HG02678 (cell line): ENCODE data around the gene DMXL2.
"Not testable (repeated sequence)": the region's sequence is repeated elsewhere in the genome, so short reads cannot be mapped to it uniquely, and the experiment has no call there.

Experiments
- ATAC-seq: cut with Tn5 transposase; IDR thresholded peaks from one replicate; pipeline ENCODE4 v1.9.1; 2021; ENCODE audit warnings: mild to moderate bottlenecking, moderate library complexity; ENCODE audit not compliant: unreplicated experiment

The DMXL2 gene

DNA sequence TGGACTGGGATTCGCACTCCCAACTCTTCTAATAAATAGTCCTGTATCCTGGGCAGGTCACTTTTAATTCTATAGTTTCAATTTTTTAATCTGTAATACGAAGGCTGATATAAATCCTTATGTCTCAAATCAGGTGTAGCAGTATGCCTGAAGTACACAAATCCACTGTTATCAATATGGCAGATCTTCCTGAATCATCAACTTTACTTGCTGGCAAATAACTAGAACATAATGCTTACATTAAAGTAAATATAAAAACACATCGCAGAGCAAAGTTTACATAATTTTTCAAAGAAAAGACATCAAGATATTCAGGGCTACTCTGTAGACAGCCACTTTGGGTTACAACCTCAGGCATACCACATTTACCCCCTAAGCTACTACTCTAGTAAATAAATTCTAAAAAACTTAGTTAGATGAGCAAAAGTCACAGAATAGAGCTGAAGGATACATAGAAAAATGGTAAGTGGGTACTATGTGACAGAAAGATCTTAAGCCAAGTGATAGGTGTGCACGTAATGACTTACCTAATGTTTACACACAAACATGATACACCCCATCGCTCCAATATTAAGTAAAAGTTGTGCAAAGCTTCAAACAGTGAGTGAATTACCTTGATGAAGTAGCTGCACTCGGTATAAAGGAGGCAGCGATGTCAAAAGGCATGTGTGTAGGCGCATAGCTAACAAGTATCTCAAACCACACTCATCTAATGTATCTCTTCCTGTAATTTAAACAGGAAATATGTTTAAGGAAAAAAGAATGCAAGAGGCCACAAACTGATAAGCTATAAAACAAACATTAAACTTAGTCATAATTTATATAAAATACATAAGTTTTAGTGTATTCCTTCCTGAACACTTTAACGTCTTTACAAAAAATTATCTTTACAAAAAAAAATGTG, 127.9 kb downstream of the DMXL2 start:
- no peak for ATAC-seq

DNA sequence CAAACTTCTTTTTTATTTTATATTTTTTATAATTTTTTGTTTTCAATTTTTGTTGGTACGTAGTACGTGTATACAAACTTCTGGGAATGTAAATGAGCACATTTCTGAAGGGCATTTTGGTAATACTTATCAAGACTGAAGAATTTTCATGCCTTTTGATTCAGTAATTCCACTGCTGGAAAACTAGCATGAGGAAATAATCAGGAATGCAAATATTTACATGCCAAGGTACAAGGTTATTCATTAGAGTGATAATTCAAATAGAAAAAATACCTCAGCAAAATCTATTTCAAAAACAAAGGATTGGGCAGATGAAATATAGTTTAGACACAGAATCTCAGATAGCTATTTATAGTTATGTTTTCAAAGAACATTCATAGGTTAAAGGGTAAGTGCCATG, 128.7 kb downstream of the DMXL2 start:
- ATAC-seq, result no peak

DNA sequence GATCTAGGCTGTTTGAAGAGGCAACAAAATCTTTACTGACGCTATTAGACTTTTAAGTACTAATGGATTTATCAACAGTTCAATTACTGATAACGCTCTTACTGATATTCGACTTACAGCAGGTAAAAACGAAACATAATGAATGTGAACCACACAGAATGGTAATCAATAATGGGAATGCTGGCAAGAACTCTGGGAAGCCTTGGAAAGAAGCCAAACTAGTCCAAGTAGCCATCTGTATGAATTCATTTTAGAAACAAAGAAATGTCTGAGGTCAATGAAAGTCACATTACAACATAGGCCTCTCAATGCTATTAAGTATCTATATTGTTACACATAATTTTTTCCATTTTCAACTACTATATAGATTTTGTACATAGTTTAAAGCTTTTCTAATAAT, 130.0 kb downstream of the DMXL2 start:
- ATAC-seq, result no peak

DNA sequence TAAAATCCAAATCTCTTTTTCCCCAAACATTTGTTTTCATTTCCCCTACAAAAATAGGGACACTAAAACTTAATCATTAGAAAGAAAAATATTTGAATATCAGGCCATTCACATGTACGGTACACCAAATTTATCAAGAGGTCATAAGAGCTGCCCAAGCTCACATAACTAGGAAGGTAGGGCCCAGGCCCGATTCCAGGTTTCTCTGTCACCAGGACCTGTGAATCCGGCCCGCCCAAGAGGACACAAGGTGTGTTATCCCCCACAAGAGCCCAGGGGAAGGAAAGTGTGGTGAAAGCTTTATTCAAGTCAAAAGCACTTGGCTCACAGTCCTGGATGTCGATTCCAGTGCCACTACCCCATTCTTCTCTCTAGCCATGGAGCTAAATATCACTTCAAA, 130.6 kb downstream of the DMXL2 start:
- no peak for ATAC-seq

DNA sequence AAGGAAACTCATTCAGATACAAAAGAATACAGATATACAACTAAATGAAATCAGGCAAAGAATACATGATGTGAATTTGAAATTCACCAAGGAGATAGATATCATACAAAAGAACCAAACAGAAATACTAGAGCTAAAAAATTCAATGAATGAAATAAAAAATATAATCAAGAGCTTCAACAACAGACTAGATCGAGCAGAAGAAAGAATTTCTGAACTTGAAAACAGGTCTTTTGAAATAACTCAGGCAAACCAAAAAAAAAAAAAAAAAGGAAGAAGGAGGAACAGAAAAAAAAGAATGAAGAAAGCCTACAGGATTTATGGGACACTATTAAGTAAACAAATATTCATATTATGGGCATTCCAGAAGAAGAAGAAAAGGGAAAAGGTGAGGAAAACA, 137.8 kb downstream of the DMXL2 start:
- no peak for ATAC-seq

DNA sequence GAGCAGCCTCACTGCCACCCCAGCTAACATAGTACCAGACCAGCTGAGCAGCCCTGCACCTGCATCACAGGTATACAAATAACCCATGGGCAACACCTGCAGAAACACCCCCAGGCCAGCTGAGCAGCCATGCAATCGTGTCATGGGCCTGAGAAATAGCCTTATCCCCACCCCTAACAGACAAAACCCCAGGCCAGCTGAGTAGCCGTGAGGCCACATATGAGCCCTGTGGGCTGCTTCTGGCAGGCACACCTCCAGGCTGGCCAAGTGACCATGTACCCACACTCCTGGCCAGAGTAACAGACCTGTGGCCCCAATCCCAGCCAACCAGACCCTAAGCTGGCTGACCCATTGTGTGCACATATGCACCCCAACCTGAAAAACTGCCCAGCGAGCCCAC, 138.6 kb downstream of the DMXL2 start:
- ATAC-seq, result no peak

DNA sequence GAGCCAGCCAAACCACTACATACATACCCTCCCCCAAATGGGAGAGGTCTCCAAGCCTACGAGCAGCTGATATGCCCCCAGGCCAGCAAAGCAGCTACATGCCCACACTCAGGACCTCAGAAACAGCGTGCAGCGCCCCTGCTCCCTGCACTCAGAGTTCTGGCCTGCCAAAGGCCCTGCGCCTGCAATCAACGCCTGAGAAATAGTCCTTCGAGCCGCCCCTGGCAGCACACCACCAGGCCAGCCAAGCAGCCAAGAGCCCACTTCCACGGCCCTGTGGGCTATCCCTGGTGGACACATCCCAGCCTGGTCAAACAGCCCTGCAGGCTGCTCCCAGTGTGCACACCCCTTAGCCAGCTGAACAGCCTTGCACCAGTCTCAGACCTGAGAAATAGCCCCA, 139.1 kb downstream of the DMXL2 start:
- ATAC-seq, result no peak

DNA sequence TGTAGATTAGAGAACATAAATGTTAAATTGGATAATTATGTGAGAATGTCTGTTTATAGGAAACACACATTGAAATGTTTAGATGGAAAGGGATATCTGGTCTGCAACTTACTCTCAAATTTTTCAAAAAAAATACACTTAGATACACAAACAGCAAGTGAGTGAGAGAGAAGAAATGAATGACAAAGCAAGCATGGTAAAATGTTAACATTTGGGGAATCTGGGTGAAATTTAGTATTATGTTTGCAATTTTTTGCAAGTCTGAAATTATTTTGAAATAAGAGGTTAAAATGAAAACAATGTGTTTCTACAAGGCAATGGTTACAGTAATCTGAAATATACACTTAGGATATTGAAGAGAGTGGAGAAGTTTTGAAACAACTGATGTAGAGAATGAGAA, 146.8 kb downstream of the DMXL2 start:
- ATAC-seq, result no peak

DNA sequence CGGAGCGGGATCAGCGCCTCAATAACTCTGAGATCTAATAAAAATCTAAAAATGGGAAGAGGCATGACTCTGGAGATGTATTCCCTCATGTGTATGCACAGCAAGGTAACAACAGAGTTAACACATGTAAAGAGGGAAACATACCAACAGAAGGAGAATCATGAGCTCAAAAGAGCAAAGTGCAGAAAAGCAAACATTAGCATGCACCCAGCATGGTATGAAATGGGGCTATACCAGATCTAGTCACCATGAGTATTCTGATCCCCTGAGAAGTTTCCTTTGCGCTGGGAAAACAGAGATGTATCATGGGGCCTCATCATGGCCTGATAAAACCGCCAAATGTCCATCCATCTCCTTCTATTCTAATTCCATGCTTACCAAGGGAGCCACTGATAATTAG, 152.1 kb downstream of the DMXL2 start:
- no peak for ATAC-seq

DNA sequence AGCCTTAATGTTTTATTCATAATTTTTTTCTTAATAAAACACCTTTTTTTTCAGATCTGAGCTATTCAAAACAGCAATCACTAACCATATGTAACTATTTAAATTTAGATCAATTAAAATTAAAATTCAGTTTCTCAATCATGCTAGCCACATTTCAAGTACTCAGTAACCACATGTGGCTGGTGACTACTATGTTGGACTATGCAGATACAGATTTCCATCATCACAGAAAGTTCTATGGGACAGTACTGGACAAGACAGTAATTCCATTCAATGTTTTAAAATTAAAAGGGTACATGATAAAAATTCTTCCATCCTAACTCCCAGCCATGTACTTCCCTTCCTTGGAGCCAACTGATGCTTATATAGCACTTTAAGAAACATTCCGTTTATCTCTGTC, 161.8 kb downstream of the DMXL2 start:
- no peak for ATAC-seq

DNA sequence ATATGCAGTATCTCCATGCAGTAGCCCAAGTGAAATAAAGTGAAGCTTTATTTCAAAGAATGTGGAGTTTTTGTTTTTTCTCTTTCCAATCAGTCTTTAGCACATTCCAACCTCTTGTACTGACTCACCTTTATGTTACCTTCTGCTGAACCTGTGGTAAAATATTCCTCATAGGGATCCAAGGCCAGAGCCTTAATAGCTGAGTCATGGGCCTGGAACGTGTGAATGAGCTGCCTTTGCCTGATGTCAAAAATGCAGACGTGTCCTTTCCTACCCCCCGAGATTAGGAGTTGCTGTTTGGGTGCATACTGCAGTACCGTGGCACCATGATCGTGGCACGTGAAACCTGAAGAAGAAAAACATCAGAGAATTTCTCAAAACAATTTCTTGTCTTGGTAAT, 172.6 kb downstream of the DMXL2 start:
- ATAC-seq, result no peak

DNA sequence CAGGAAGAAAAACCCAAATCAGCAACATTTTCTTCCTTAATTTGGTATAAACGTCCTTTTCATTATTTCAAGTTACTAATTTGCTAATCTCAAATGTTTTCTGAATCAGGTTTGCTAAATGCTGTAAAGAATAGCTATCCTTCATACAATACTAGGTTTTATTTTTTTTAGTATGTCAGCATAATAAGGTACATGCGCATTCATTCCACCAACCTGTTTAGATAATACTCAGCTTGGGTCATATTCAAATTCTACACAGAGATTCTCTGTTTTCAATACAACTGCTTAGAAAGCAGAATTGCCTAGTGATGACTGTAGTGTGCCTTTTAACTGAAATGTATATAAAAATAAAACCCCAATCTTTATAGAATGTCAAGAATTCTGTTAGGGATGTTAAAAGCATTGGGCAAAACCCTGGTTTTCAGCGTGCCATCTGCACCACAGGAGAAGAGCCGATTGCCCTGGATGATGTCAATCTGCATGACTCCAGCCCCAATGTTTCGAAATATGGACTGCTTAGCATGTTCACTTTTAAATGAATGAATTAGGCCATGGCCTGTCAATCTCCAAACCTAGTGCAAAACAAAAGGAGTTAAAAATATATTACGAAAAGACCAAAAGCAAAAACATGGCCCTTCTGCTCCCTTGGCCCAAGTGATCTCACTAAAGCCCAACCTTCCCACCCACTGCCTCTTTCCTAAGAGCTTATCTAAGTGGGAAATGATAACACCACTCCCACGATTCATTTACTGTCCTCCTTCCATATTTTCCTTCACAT, 173.8 kb downstream of the DMXL2 start:
- no peak for ATAC-seq

DNA sequence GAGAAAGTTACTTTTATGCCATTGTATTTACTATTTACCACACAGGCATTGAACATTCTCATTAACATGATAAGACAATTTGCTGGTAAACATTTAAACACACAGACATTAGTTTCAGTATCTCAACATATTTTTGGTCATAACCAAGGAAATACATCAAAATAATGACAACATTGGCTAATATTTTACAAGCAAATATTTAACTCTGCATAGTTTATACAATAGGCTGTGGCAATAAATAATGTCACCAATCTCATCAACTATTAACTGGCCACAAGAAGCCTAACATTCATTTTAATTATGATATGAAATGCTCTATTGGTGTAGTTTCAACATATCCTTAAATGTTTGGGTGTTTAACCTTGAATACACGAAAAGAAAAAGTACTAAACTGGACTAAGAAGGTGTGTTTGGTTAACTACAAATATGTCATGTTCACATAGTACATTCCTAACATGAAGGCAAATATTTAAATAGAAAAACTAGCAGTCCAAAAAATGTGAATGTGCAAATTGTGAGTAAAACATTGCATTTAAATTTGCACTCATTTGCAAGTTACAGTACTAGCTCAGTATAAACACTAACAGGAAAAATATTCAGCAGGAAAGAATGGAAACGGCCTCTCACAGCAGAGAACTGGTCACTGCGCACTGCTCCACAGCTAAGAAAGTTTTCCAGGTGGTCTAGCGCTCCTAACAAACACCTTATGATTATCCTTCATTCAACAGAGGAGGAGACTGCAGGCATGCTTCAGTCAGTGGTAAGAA, 174.5 kb downstream of the DMXL2 start:
- ATAC-seq, result no peak

DNA sequence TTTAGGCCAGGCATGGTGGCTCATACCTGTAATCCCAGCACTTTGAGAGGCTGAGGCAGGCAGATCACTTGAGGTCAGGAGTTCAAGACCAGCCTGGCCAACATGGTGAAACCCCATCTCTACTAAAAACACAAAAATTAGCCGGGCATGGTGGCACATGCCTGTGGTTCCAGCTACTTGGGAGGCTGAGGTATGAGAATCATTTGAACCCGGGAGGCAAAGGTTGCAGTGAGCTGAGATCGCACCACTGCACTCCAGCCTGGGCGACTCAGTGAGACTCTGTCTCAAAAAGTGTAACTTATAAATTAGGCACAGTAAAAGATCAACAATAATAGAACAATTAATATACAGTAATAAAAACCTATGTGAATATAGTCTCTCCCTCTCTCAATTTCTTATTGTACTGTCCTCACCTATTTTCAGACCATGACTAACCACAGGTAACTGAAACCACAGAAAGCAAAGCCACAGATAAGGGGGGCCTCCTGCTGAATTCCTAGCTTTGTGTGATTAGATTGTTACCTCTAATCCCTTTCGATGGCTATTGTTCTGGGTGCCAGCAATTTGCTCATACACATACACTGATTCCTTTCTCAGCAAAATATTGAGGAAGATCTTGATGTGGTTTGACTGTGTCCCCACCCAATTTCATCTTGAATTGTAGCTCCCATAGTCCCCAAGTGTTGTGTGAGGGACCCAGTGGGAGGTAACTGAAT, 176.4 kb downstream of the DMXL2 start:
- ATAC-seq, result not testable (repeated sequence)

DNA sequence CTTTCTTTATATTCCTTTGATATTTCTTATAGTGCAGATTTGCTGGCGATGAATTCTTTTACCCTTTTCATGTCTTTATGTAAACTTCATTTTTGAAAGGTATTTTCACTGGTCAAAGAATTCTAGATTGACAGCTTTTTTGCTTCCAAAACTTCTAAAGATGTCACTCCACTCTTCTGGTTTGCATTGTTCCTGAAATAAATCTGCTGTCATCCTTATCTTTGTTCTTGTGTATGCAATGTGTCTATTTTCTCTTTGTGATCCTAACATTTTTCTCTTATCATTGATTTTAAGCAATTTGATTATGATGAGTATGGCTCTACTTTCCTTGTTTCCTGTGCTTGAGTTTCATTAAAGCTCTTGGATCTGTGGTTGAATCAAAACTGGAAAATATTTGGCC, 177.8 kb downstream of the DMXL2 start:
- no peak for ATAC-seq

DNA sequence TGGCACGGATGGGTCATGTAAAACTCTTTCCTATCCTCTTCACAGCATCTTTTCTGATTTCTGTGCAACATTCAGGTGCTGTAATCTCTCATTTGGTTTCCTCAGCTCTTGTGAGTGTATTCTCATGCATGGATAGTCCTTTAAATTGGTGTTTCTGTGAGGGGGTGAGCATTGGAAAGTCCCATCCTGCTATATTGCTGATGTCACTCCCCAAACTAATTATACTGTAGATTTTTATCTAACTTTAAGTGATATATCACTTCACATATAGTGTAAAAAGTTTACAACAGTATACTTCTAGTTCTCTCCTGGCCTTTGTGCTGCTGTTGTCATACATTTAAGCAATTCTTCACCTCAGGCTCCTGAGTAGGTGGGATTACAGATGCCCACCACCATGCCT, 178.5 kb downstream of the DMXL2 start:
- ATAC-seq, result no peak

DNA sequence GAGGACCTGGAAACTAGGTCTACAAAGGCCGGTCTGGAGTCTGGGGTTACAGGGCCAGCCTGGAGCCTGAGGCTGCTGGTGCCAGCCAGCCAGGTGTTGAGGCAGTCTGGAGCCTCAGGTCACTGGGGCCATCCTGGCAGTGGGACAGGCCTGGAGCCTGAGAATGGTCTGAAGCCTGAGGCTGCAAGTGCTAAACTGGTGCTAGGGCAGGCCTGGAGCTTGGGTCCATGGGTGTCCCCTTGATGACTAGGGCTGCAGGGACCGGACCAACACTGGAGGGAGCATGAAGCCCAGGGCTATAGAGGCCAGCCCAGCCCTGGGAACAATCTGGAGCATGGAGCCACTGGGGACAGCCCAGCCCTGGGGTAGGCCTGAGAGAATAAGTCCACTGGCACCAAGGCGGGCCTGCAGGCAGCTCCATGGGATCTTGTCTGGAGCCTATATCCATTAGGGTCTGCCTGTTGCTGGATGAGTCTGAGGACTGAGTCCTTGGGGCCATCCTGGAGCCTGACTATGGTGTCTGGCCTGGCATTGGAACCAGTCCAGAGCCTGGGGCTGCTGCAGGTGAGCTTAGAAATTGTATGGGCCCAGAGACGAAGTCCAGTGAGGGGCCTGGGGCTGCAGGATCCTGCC, 179.2 kb downstream of the DMXL2 start:
- no peak for ATAC-seq

DNA sequence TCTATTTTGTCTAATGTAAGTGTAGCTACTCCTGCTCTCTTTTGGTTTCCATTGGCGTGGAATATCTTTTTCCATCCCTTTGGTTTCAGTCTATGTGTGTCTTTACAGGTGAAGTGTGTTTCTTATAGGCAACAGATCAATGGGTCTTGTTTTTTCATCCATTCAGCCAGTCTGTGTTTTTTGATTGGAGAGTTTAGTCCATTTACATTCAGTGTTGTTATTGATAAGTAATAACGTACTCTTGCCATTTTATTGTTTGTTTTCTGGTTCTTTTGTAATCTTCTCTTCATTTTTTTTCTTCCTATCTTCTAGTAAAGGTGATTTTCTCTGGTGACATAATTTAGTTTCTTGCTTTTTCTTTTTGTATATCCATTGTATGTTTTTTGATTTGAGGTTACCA, 184.0 kb downstream of the DMXL2 start:
- no peak for ATAC-seq

DNA sequence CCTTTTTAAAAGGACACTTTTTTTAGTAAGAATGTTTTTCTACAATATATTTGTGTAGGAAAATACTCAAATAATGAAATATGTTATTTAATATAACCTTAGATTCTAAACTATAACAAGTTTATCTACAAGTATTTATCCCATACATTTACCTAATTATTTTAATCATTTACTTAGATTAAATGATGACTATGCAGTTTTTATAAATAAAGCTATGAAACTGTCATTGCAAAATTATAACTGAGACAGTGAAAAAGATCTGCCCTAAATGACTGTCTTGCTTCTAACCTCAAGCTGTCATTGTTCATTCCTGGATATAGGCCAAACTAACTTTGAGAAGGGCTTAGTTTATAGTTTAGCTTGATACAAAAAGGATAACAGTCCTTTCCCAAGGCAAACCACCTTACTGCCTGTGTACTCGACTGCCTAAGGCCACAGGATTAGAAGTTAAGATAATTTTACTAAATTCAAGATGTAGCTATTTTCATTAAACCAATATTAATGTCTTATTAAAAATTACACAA, 197.0 kb downstream of the DMXL2 start:
- ATAC-seq, result no peak

DNA sequence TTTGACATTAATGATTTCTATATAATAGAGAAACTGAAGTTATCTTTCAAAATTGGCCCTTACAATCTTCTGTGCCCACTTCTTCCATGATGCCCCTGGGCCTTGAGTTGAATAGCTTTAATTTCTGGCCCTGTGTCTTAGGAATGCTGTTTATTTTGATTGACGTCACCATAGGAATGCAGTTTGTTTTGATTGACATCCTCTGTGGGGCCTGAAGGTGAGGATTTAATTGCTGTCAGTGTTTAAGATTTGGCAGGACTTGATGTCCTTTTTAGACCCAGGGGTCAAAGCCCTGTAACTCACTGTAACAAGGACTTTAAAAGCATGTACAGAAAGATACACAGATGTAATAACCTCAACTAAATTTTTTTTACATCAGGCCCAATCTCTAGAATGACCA, 197.8 kb downstream of the DMXL2 start:
- no peak for ATAC-seq
